GM23338 (cell line): ENCODE measurements around the gene ATP6V0A4. TPM values are rescaled to one million over a fixed set of nuclear protein-coding genes. Genes with fewer than 3 reads are reported as not detected.
A peak's percentile ranks its signal among the peaks of the same experiment; 100 is the strongest.

Experiments used
- ATAC-seq: fragments of 200-7000 bp; cut with Tn5 transposase; 3 replicates; pipeline ENCODE4 v1.9.1; 2020
- DNase-seq: peaks from one replicate; pipeline ENCODE4 v3.0.0-alpha.2; 2015; ENCODE audit warnings: low spot score
- H2AFZ ChIP-seq: fragments of 200-600 bp; sonication (generic); 2 replicates; pipeline ENCODE4 v1.8.0; 2016; ENCODE audit warnings: antibody characterized with exemption, mild to moderate bottlenecking, moderate library complexity
- H3F3A ChIP-seq: fragments of 200-600 bp; sonication (generic); replicated peaks from 2 replicates; pipeline ENCODE4 v1.8.0; 2017; ENCODE audit warnings: antibody characterized with exemption, mixed run types, low read depth
- H3K27ac ChIP-seq: fragments of 200-600 bp; sonication (generic); 2 replicates; pipeline ENCODE4 v1.6.1; 2016; ENCODE audit warnings: low read depth
- H3K27me3 ChIP-seq: fragments of 200-600 bp; sonication (generic); 2 replicates; pipeline ENCODE4 v1.8.0; 2016; ENCODE audit warnings: mild to moderate bottlenecking, mixed run types, moderate library complexity; ENCODE audit not compliant: insufficient read depth
- H3K36me3 ChIP-seq: fragments of 200-600 bp; sonication (generic); 2 replicates; pipeline ENCODE4 v1.8.0; 2016; ENCODE audit warnings: mild to moderate bottlenecking; ENCODE audit not compliant: insufficient read depth
- H3K4me1 ChIP-seq: fragments of 200-600 bp; sonication (generic); 2 replicates; pipeline ENCODE4 v1.8.0; 2016; ENCODE audit warnings: mild to moderate bottlenecking, moderate library complexity; ENCODE audit not compliant: insufficient read depth
- H3K4me2 ChIP-seq: fragments of 200-600 bp; sonication (generic); 2 replicates; pipeline ENCODE4 v1.7.1; 2017; ENCODE audit warnings: mixed run types
- H3K4me3 ChIP-seq: fragments of 200-600 bp; sonication (generic); 2 replicates; pipeline ENCODE4 v1.6.1; 2016; ENCODE audit warnings: mixed run types
- H3K79me2 ChIP-seq: fragments of 200-600 bp; sonication (generic); replicated peaks from 2 replicates; pipeline ENCODE4 v1.8.0; 2017; ENCODE audit warnings: mild to moderate bottlenecking; ENCODE audit not compliant: insufficient read depth
- H3K9me2 ChIP-seq: fragments of 200-600 bp; sonication (generic); 2 replicates; pipeline ENCODE4 v1.8.0; 2017; ENCODE audit not compliant: insufficient read depth
- H4K20me1 ChIP-seq: fragments of 200-600 bp; sonication (generic); replicated peaks from 2 replicates; pipeline ENCODE4 v1.8.0; 2017; ENCODE audit warnings: mild to moderate bottlenecking; ENCODE audit not compliant: insufficient read depth
- H3K27ac Mint-ChIP-seq: 2 replicates; pipeline ENCODE4 v1.8.0; 2020; ENCODE audit warnings: inconsistent platforms, mild to moderate bottlenecking, moderate library complexity, mixed read lengths
- H3K27me3 Mint-ChIP-seq: 3 replicates; pipeline ENCODE4 v1.8.0; 2022; ENCODE audit warnings: low read depth, mild to moderate bottlenecking, moderate library complexity, mixed read lengths, inconsistent platforms; ENCODE audit not compliant: insufficient read depth, poor library complexity
- H3K36me3 Mint-ChIP-seq: 3 replicates; pipeline ENCODE4 v1.8.0; 2021; ENCODE audit warnings: low read depth, mild to moderate bottlenecking, inconsistent platforms, moderate library complexity, mixed read lengths
- H3K4me1 Mint-ChIP-seq: 3 replicates; pipeline ENCODE4 v1.8.0; 2020; ENCODE audit warnings: mild to moderate bottlenecking, inconsistent platforms, mixed read lengths
- H3K4me3 Mint-ChIP-seq: 3 replicates; pipeline ENCODE4 v1.8.0; 2021; ENCODE audit warnings: moderate library complexity, mild to moderate bottlenecking, inconsistent platforms, mixed read lengths
- H3K9me3 Mint-ChIP-seq: 3 replicates; pipeline ENCODE4 v1.8.0; 2020; ENCODE audit warnings: moderate library complexity, mild to moderate bottlenecking, inconsistent platforms, mixed read lengths
- CREB1 ChIP-seq: fragments of 250-450 bp; sonication (Bioruptor Pico); IDR thresholded peaks from 2 replicates; pipeline ENCODE4 v1.5.0; 2020; ENCODE audit warnings: low read depth, mild to moderate bottlenecking, moderate library complexity
- CTCF ChIP-seq, 2 experiments: fragments of 200-600 bp in 1 of 2; sonication (generic) in 1 of 2; conservative IDR thresholded peaks; 2 replicates each; pipeline versions ENCODE4 v1.5.1 to v1.6.1; 2016 to 2017; ENCODE audit warnings: antibody characterized with exemption in 2 of 2, low read depth in 2 of 2, mild to moderate bottlenecking in 2 of 2, moderate library complexity in 1 of 2
- ETS1 ChIP-seq: IDR thresholded peaks from 2 replicates; pipeline ENCODE4 v1.6.1; 2016; ENCODE audit warnings: antibody characterized with exemption
- EZH2 ChIP-seq: fragments of 200-600 bp; sonication (generic); IDR thresholded peaks from one replicate; pipeline ENCODE4 v1.8.0; 2017; ENCODE audit warnings: antibody characterized with exemption, mild to moderate bottlenecking, low read depth; ENCODE audit not compliant: unreplicated experiment
- EZH2phosphoT487 ChIP-seq: fragments of 200-600 bp; sonication (generic); IDR thresholded peaks from one replicate; pipeline ENCODE4 v1.8.1; 2018; ENCODE audit warnings: antibody characterized with exemption; ENCODE audit not compliant: unreplicated experiment
- JUNB ChIP-seq: IDR thresholded peaks from one replicate; pipeline ENCODE4 v1.6.1; 2016; ENCODE audit warnings: antibody characterized with exemption; ENCODE audit not compliant: unreplicated experiment
- NANOG ChIP-seq: IDR thresholded peaks from 2 replicates; pipeline ENCODE4 v1.6.1; 2016; ENCODE audit warnings: antibody characterized with exemption, borderline replicate concordance
- POLR2AphosphoS5 ChIP-seq: IDR thresholded peaks from 2 replicates; pipeline ENCODE4 v1.6.1; 2016; ENCODE audit warnings: antibody characterized with exemption, low read depth
- REST ChIP-seq: IDR thresholded peaks from one replicate; pipeline ENCODE4 v1.6.1; 2018; ENCODE audit warnings: antibody characterized with exemption; ENCODE audit not compliant: unreplicated experiment
- STAT1 ChIP-seq: IDR thresholded peaks from one replicate; pipeline ENCODE4 v1.6.1; 2016; ENCODE audit warnings: antibody characterized with exemption; ENCODE audit not compliant: unreplicated experiment
- ZNF114 ChIP-seq: fragments of 250-450 bp; sonication (Bioruptor Pico); IDR thresholded peaks from 2 replicates; pipeline ENCODE4 v1.5.0; 2020; ENCODE audit warnings: mild to moderate bottlenecking, moderate library complexity
- ZNF331 ChIP-seq: fragments of 250-450 bp; sonication (Bioruptor Pico); IDR thresholded peaks from 2 replicates; pipeline ENCODE4 v1.5.0; 2020; ENCODE audit warnings: low read depth, mild to moderate bottlenecking, moderate library complexity
- ZNF462 ChIP-seq: fragments of 250-450 bp; sonication (Bioruptor Pico); IDR thresholded peaks from 2 replicates; pipeline ENCODE4 v1.5.0; 2020; ENCODE audit warnings: mild to moderate bottlenecking, moderate library complexity
- polyA plus RNA-seq: library from polyadenylated mRNA; unstranded; fragments of >200 nt; fragmentation: Nextera tagmentation; extraction: Ambion mirVana; gene quantifications from 2 replicates; pipeline ENCODE4 v1.2.1, GENCODE V29; 2016
- total RNA-seq: library from RNA; depleted of rRNA; stranded (reverse); fragments of >200 nt; shearing (Covaris generic); gene quantifications from 2 replicates; pipeline ENCODE4 v1.2.3, GENCODE V29; 2014

ATP6V0A4 gene
- total and polyA plus RNA-seq, 2 experiments from 2014 or later, result 0.10 to 1.3 TPM

- no peaks in the 10 kb centered on the region for H3K36me3 ChIP-seq
- Mint-ChIP-seq H3K36me3 (no peaks in the 10 kb centered on the region; the same call in 2 of the 3 replicates), H3K4me3 (no peak overlapping the region), H3K9me3 (peaks cover 3% of the 10 kb centered on the region), H3K27me3 (no peaks in the 10 kb centered on the region), H3K27ac (no peak overlapping the region), H3K4me1 (peaks cover 4% of the 10 kb centered on the region; the same call in 2 of the 3 replicates)
- ATAC-seq (no peak), DNase-seq (no peak)
- H3K9me2 ChIP-seq, result no peaks in the 10 kb centered on the region
- no peak overlapping the region for H3K4me3 ChIP-seq
- H3F3A ChIP-seq, result no peaks in the 10 kb centered on the region
- no peak overlapping the region for H3K4me2 ChIP-seq
- no peaks in the 10 kb centered on the region for H3K4me1 ChIP-seq
- TF ChIP-seq EZH2phosphoT487 (no peak), NANOG (no peak), ZNF462 (CRISPR knock-in tag) (no peak), ETS1 (no peak), POLR2AphosphoS5 (no peak), CTCF (conservative IDR thresholded peaks at IDR 0.05; ENCODE audit: low read depth in 2 of 2) (no peak), EZH2 (no peak), ZNF331 (CRISPR knock-in tag) (no peak), ZNF114 (no peak), CREB1 (no peak), JUNB (no peak), REST (no peak), STAT1 (no peak)
- no peaks in the 10 kb centered on the region for H4K20me1 ChIP-seq
- H3K79me2 ChIP-seq, result no peaks in the 10 kb centered on the region
- peak overlapping the region; percentile 28; the same call in 1 of the 2 replicates for H2AFZ ChIP-seq
- no peaks in the 10 kb centered on the region for H3K27me3 ChIP-seq
- H3K27ac ChIP-seq, result no peak overlapping the region
Measured at GRCh38 chr7:138785587-138786437, 12.2 kb downstream of the ATP6V0A4 start.
